ENCODE results near the gene MYO1H. TPM values are rescaled to one million over a fixed set of nuclear protein-coding genes. Genes with fewer than 3 reads are reported as not detected.

The MYO1H gene
- polyA plus RNA-seq, 4 donors = 1.6 TPM; not detected in 3

- FAIRE-seq = no peak
- 19 to 44% (median 29%) methylated on average over 10 of the region's 10 CpGs for WGBS, 3 donors
Observed at GRCh38 chr12:109358154-109358869, 10.6 kb downstream of the MYO1H start.

GRCh38 chr12:109359131-109359690, 11.5 kb downstream of the MYO1H start:
- Histone ChIP-seq H3K4me1 (ENCODE audit: control insufficient read depth in 3 of 3, insufficient read depth in 2 of 3, low read depth in 1 of 3, low read length in 2 of 3) (no peaks in the 10 kb centered on the region), H3K27me3 (ENCODE audit: control insufficient read depth in 3 of 3, insufficient read depth in 3 of 3, low read length in 3 of 3) (no peaks in the 10 kb centered on the region), H3K9me3 (ENCODE audit: control insufficient read depth in 2 of 2, insufficient read depth in 1 of 2, low read depth in 1 of 2, low read length in 1 of 2) (no peaks in the 10 kb centered on the region), H3K27ac (ENCODE audit: low read depth in 1 of 3, low read length in 2 of 3) (no peak overlapping the region), H3K36me3 (ENCODE audit: control insufficient read depth in 3 of 3, insufficient read depth in 2 of 3, low read depth in 1 of 3, low read length in 3 of 3) (no peaks in the 10 kb centered on the region), H3K4me3 (ENCODE audit: low read depth in 1 of 3, low read length in 3 of 3) (no peak overlapping the region)
- DNase-seq = no peak
- FAIRE-seq = no peak
- 92 to 94% (median 92%) methylated on average over 20 of the region's 20 CpGs for WGBS, 3 donors

More at GRCh38 chr12:109358154-109358869, 10.6 kb downstream of the MYO1H start:
- Histone ChIP-seq H3K4me1 (ENCODE audit: control insufficient read depth in 3 of 3, insufficient read depth in 2 of 3, low read depth in 1 of 3, low read length in 2 of 3) (no peaks in the 10 kb centered on the region), H3K36me3 (ENCODE audit: control insufficient read depth in 3 of 3, insufficient read depth in 2 of 3, low read depth in 1 of 3, low read length in 3 of 3) (no peaks in the 10 kb centered on the region), H3K4me3 (ENCODE audit: low read depth in 1 of 3, low read length in 3 of 3) (no peak overlapping the region), H3K27me3 (ENCODE audit: control insufficient read depth in 3 of 3, insufficient read depth in 3 of 3, low read length in 3 of 3) (no peaks in the 10 kb centered on the region), H3K9me3 (ENCODE audit: control insufficient read depth in 2 of 2, insufficient read depth in 1 of 2, low read depth in 1 of 2, low read length in 1 of 2) (no peaks in the 10 kb centered on the region), H3K27ac (ENCODE audit: low read depth in 1 of 3, low read length in 2 of 3) (no peak overlapping the region)
- DNase-seq = peak in 1 of 2 donors; percentile 2

- H3K4me1 ChIP-seq (ENCODE audit: control insufficient read depth in 3 of 3, insufficient read depth in 2 of 3, low read depth in 1 of 3, low read length in 2 of 3) = no peaks in the 10 kb centered on the region
- H3K27me3 ChIP-seq (ENCODE audit: control insufficient read depth in 3 of 3, insufficient read depth in 3 of 3, low read length in 3 of 3) = peaks cover 0 to 3% (median 1%) of the 10 kb centered on the region in 3 donors
- H3K36me3 ChIP-seq (ENCODE audit: control insufficient read depth in 3 of 3, insufficient read depth in 2 of 3, low read depth in 1 of 3, low read length in 3 of 3) = no peaks in the 10 kb centered on the region
- H3K9me3 ChIP-seq (ENCODE audit: control insufficient read depth in 2 of 2, insufficient read depth in 1 of 2, low read depth in 1 of 2, low read length in 1 of 2) = no peaks in the 10 kb centered on the region
- FAIRE-seq = no peak
- 83% methylated on average over 5 of the region's 5 CpGs for WGBS, 3 donors
- no peak overlapping the region for H3K4me3 ChIP-seq (ENCODE audit: low read depth in 1 of 3, low read length in 3 of 3)
- H3K27ac ChIP-seq (ENCODE audit: low read depth in 1 of 3, low read length in 2 of 3) = no peak overlapping the region
- DNase-seq = no peak
Observed at GRCh38 chr12:109369831-109370230, 22.1 kb downstream of the MYO1H start.

- Histone ChIP-seq H3K4me3 (ENCODE audit: low read depth in 1 of 3, low read length in 3 of 3) (no peak overlapping the region), H3K27me3 (ENCODE audit: control insufficient read depth in 3 of 3, insufficient read depth in 3 of 3, low read length in 3 of 3) (no peaks in the 10 kb centered on the region), H3K4me1 (ENCODE audit: control insufficient read depth in 3 of 3, insufficient read depth in 2 of 3, low read depth in 1 of 3, low read length in 2 of 3) (no peaks in the 10 kb centered on the region), H3K9me3 (ENCODE audit: control insufficient read depth in 2 of 2, insufficient read depth in 1 of 2, low read depth in 1 of 2, low read length in 1 of 2) (no peaks in the 10 kb centered on the region), H3K27ac (ENCODE audit: low read depth in 1 of 3, low read length in 2 of 3) (no peak overlapping the region), H3K36me3 (ENCODE audit: control insufficient read depth in 3 of 3, insufficient read depth in 2 of 3, low read depth in 1 of 3, low read length in 3 of 3) (no peaks in the 10 kb centered on the region)
- DNase-seq = no peak
- no peak for FAIRE-seq
- WGBS, 3 donors = 49 to 54% (median 51%) methylated on average over 2 of the region's 2 CpGs
Observed at GRCh38 chr12:109377139-109377685, 29.5 kb downstream of the MYO1H start.

- no peak for DNase-seq
- WGBS, 3 donors = 60 to 61% (median 60%) methylated on average over 5 of the region's 5 CpGs
- Histone ChIP-seq H3K27ac (ENCODE audit: low read depth in 1 of 3, low read length in 2 of 3) (no peak overlapping the region), H3K27me3 (ENCODE audit: control insufficient read depth in 3 of 3, insufficient read depth in 3 of 3, low read length in 3 of 3) (peaks cover 0 to 1% (median 0%) of the 10 kb centered on the region in 3 donors), H3K4me3 (ENCODE audit: low read depth in 1 of 3, low read length in 3 of 3) (no peak overlapping the region), H3K4me1 (ENCODE audit: control insufficient read depth in 3 of 3, insufficient read depth in 2 of 3, low read depth in 1 of 3, low read length in 2 of 3) (no peaks in the 10 kb centered on the region), H3K36me3 (ENCODE audit: control insufficient read depth in 3 of 3, insufficient read depth in 2 of 3, low read depth in 1 of 3, low read length in 3 of 3) (no peaks in the 10 kb centered on the region), H3K9me3 (ENCODE audit: control insufficient read depth in 2 of 2, insufficient read depth in 1 of 2, low read depth in 1 of 2, low read length in 1 of 2) (no peaks in the 10 kb centered on the region)
- no peak for FAIRE-seq
Observed at GRCh38 chr12:109378569-109378968, 30.9 kb downstream of the MYO1H start.

GRCh38 chr12:109382031-109382430, 34.3 kb downstream of the MYO1H start:
- Histone ChIP-seq H3K4me1 (ENCODE audit: control insufficient read depth in 3 of 3, insufficient read depth in 2 of 3, low read depth in 1 of 3, low read length in 2 of 3) (peaks cover 0 to 5% (median 0%) of the 10 kb centered on the region in 3 donors), H3K9me3 (ENCODE audit: control insufficient read depth in 2 of 2, insufficient read depth in 1 of 2, low read depth in 1 of 2, low read length in 1 of 2) (no peaks in the 10 kb centered on the region), H3K36me3 (ENCODE audit: control insufficient read depth in 3 of 3, insufficient read depth in 2 of 3, low read depth in 1 of 3, low read length in 3 of 3) (no peaks in the 10 kb centered on the region), H3K27me3 (ENCODE audit: control insufficient read depth in 3 of 3, insufficient read depth in 3 of 3, low read length in 3 of 3) (peaks cover 0 to 3% (median 1%) of the 10 kb centered on the region in 3 donors), H3K4me3 (ENCODE audit: low read depth in 1 of 3, low read length in 3 of 3) (no peak overlapping the region), H3K27ac (ENCODE audit: low read depth in 1 of 3, low read length in 2 of 3) (no peak overlapping the region)
- DNase-seq = no peak
- FAIRE-seq = no peak

- Histone ChIP-seq H3K27me3 (ENCODE audit: control insufficient read depth in 3 of 3, insufficient read depth in 3 of 3, low read length in 3 of 3) (peaks cover 0 to 3% (median 1%) of the 10 kb centered on the region in 3 donors), H3K4me3 (ENCODE audit: low read depth in 1 of 3, low read length in 3 of 3) (no peak overlapping the region), H3K27ac (ENCODE audit: low read depth in 1 of 3, low read length in 2 of 3) (no peak overlapping the region), H3K4me1 (ENCODE audit: control insufficient read depth in 3 of 3, insufficient read depth in 2 of 3, low read depth in 1 of 3, low read length in 2 of 3) (peaks cover 0 to 5% (median 0%) of the 10 kb centered on the region in 3 donors), H3K36me3 (ENCODE audit: control insufficient read depth in 3 of 3, insufficient read depth in 2 of 3, low read depth in 1 of 3, low read length in 3 of 3) (no peaks in the 10 kb centered on the region), H3K9me3 (ENCODE audit: control insufficient read depth in 2 of 2, insufficient read depth in 1 of 2, low read depth in 1 of 2, low read length in 1 of 2) (peaks cover 0 to 7% of the 10 kb centered on the region in 2 donors)
- WGBS, 3 donors = 88 to 96% (median 95%) methylated on average over 2 of the region's 2 CpGs
- FAIRE-seq (no peak), DNase-seq (no peak)
Observed at GRCh38 chr12:109383240-109383639, 35.5 kb downstream of the MYO1H start.

- no peak overlapping the region for H3K27ac ChIP-seq (ENCODE audit: low read depth in 1 of 3, low read length in 2 of 3)
- H3K4me1 ChIP-seq (ENCODE audit: control insufficient read depth in 3 of 3, insufficient read depth in 2 of 3, low read depth in 1 of 3, low read length in 2 of 3) = peaks cover 0 to 5% (median 0%) of the 10 kb centered on the region in 3 donors
- WGBS, 3 donors = 9 to 29% (median 21%) methylated on average over 8 of the region's 8 CpGs
- DNase-seq (peak; percentile 17 to 41), FAIRE-seq (no peak)
- no peak overlapping the region for H3K4me3 ChIP-seq (ENCODE audit: low read depth in 1 of 3, low read length in 3 of 3)
- H3K27me3 ChIP-seq (ENCODE audit: control insufficient read depth in 3 of 3, insufficient read depth in 3 of 3, low read length in 3 of 3) = peaks cover 0 to 5% (median 3%) of the 10 kb centered on the region in 3 donors
- peaks cover 0 to 7% of the 10 kb centered on the region in 2 donors for H3K9me3 ChIP-seq (ENCODE audit: control insufficient read depth in 2 of 2, insufficient read depth in 1 of 2, low read depth in 1 of 2, low read length in 1 of 2)
- H3K36me3 ChIP-seq (ENCODE audit: control insufficient read depth in 3 of 3, insufficient read depth in 2 of 3, low read depth in 1 of 3, low read length in 3 of 3) = no peaks in the 10 kb centered on the region
Observed at GRCh38 chr12:109385339-109386058, 37.8 kb downstream of the MYO1H start.
